A549 (cell line): ENCODE data around the gene HMX1.

Experiments used
- CHD4 ChIP-seq: fragments of 200-600 bp; sonication (generic); IDR thresholded peaks from 2 replicates; pipeline ENCODE4 v1.6.1; 2016; ENCODE audit warnings: antibody characterized with exemption, mild to moderate bottlenecking, borderline replicate concordance
- EP300 ChIP-seq, 2 experiments: fragments of >200 bp; sonication (Bioruptor Twin); formaldehyde crosslinking; IDR thresholded peaks; 2 replicates in 1 of 2; 3 replicates in 1 of 2; pipeline ENCODE4 v1.6.1; 2016 to 2017
- ESRRA ChIP-seq: fragments of 150-350 bp; IDR thresholded peaks from 2 replicates; pipeline ENCODE4 v1.6.1; 2014; ENCODE audit warnings: mild to moderate bottlenecking, low read length, borderline replicate concordance
- HEYL ChIP-seq: fragments of 250-450 bp; sonication (Bioruptor Pico); IDR thresholded peaks from 2 replicates; pipeline ENCODE4 v1.8.0; 2021; ENCODE audit warnings: mild to moderate bottlenecking, moderate library complexity
- JUN ChIP-seq, 2 experiments: fragments of >200 bp; sonication (Bioruptor Twin); formaldehyde crosslinking; IDR thresholded peaks; 2 replicates in 1 of 2; 3 replicates in 1 of 2; pipeline ENCODE4 v1.6.1; 2016 to 2017
- NFE2L2 ChIP-seq: fragments of 150-350 bp; conservative IDR thresholded peaks from 2 replicates; pipeline ENCODE4 v1.6.1; 2014; ENCODE audit warnings: low read length
- NR3C1 ChIP-seq: fragments of >200 bp; sonication (Bioruptor Twin); formaldehyde crosslinking; IDR thresholded peaks from 3 replicates; pipeline ENCODE4 v1.6.1; 2017
- RAD21 ChIP-seq, 2 experiments: fragments of >200 bp in 1 of 2; sonication (Bioruptor Twin) in 1 of 2; formaldehyde crosslinking in 1 of 2; IDR thresholded peaks in 1 of 2; conservative IDR thresholded peaks in 1 of 2; 2 replicates in 1 of 2; 3 replicates in 1 of 2; pipeline ENCODE4 v1.6.1; 2012 to 2018; ENCODE audit warnings: inconsistent platforms in 1 of 2
- TF ChIP-seq, protein P1 (sequence below): fragments of >200 bp; sonication (Bioruptor Twin); formaldehyde crosslinking; IDR thresholded peaks from 3 replicates; pipeline ENCODE4 v1.5.1; 2016

DNA sequence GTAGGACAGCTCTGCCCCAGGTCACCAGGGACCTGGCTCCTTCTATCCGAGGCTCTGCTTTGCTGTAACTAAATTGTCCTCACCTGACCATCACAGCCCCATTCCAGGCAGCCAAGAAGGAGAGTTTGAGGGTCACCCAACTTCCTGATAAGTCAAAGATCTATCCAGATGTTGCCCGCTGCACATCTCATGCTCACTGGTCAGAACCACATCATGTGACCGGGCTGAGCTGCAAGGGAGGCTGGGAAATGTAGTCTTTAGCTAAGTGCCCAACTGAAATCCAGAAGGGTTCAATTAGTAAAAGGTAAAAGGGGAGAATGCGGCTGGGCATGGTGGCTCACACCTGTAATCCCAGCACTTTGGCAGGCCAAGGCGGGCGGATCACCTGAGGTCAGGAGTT, 18.4 kb downstream of the HMX1 start:
- TF ChIP-seq, protein P1, sequence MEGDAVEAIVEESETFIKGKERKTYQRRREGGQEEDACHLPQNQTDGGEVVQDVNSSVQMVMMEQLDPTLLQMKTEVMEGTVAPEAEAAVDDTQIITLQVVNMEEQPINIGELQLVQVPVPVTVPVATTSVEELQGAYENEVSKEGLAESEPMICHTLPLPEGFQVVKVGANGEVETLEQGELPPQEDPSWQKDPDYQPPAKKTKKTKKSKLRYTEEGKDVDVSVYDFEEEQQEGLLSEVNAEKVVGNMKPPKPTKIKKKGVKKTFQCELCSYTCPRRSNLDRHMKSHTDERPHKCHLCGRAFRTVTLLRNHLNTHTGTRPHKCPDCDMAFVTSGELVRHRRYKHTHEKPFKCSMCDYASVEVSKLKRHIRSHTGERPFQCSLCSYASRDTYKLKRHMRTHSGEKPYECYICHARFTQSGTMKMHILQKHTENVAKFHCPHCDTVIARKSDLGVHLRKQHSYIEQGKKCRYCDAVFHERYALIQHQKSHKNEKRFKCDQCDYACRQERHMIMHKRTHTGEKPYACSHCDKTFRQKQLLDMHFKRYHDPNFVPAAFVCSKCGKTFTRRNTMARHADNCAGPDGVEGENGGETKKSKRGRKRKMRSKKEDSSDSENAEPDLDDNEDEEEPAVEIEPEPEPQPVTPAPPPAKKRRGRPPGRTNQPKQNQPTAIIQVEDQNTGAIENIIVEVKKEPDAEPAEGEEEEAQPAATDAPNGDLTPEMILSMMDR = no peak
- TF ChIP-seq RAD21 (conservative IDR thresholded peaks at IDR 0.05 in 1 of 2, IDR thresholded peaks at IDR 0.05 in 1 of 2) (no peak), EP300 (IDR thresholded peaks at IDR 0.05) (no peak), JUN (IDR thresholded peaks at IDR 0.05) (no peak), NR3C1 (no peak), CHD4 (no peak), NFE2L2 (no peak), ESRRA (no peak), HEYL (CRISPR knock-in tag) (no peak)
